GM19193 (cell line): ENCODE results near the gene CHST3.

ENCODE experiments used
- POLR2A ChIP-seq: IDR thresholded peaks from 4 replicates; pipeline ENCODE4 v1.6.1; 2011; ENCODE audit not compliant: insufficient read depth, insufficient read length; ENCODE audit errors: extremely low read depth

The CHST3 gene

DNA sequence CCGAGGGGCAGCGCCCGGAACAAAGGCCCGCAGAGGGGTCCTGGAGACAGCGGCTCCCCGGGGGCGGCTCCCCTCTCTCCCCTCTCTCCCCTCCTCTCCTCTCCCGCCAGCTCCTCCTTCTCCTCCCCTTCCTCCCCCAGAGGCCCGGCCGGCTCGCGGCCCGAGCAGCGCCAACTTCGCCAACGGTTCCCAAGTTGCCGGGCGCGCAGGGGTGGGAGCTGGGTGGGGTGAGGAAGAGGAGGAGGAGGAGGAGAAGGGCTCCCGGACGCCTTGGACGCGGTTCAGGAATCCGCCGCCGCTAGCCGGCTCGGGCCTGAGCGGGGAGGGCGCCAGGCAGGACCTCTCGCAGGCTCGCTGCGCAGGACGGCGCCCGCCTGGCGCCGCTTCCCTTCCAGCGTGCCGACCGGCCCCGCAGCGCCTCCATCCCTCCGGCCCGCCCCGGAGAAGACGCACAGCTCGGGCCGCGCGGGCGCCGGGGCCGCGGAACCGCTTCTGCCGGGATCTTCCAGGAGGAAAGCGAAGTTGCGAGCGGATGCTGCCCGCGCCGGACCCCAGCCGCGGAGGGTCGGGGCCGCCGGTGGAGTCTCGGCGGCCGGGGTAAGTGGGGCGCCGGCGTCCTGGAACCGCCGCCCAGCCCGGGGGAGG, at the start of gene CHST3:
Gene CHST3, plus strand, starts transcription at position 298 of the 645 bp plus-strand sequence. CDS start 41,448 bp downstream, outside the sequence.
- TF ChIP-seq POLR2A = no peak

GRCh38 chr10:71916827-71917226, 47.4 kb upstream of the CHST3 start:
- TF ChIP-seq POLR2A = no peak

DNA sequence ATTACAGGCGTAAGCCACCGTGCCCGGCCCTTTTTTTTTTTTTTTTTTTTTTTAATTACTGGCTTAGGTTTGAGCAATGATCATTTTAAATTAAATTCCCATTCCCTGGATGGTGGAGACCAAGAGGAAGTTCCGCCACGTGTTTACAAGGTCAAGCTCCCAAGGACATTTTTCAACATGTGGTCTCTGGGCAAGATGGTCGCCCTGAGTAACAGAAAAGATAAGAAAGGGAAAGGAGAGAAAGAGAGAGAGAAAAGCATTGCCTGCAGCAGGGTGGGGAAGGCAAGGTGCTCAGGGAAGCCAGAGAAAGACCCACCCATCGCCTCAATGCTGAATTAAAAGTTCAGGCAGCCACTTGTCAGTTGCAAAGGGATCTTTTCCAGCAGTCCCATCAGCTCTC, 45.2 kb upstream of the CHST3 start:
- no peak for TF ChIP-seq POLR2A

DNA sequence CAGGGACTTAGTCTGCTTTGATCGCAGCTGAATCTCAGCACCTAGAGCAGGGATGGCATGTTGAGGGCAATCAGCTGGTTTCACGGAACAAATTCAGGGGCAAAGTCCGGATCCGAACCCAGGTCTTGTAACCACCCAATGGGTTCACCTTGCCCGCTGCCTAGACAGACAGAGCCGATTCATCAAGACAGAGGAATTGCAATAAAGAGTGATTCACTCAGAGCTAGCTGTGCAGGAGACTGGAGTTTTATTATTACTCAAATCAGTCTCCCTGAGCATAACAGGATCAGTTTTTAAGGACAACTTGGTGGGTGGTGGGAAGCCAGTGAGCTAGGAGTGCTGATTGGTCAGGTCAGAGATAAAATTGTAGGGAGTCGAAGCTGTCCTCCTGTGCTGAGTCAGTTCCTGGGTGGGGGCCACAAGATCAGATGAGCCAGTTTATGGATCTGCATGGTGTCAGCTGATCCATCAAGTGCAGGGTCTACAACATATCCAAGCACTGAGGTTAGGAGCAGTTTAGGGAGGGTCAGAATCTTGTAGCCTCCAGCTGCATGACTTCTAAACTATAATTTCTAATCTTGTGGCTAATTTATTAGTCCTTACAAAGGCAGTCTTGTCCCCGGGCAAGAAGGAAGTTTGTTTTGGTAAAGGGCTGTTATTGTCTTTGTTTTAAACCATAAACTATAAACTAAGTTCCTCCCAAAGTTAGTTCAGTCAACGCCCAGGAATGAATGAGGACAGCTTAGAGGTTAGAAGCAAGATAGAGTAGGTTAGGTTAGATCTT, 43.5 kb upstream of the CHST3 start:
- TF ChIP-seq POLR2A = no peak

DNA sequence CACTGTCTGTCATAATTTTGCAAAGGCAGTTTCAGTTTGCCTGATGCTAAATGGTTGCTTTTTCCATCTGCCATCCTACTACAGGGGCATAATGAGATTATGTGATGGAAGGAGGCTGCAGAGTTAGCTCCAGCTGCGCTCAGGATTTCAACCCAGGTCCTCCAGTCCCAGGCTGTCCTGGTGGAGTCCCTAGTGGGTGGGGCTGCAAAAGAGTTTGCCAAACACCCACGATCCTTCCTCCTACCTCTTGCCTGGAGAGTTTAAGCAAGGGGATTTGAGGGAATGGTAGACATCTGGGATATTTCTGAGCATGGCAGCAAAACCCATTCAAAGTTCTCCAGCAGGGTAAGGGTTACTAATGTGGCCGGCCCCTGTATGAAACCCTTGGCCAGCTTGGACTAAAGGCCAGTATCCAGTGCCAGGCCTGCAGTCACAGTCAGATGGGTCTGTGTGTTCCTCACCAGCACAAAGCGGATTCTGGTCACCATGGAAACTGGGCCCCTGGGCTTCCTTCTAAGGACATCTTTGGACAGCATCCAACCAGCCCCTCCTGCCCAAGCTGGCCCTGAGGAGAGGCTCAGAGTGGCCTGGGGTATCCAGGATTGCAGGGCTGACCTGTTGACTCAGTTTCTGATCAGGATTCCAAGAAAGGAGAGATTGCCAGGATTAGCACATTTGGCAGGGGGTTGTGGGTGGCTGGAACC, 42.7 kb upstream of the CHST3 start:
- TF ChIP-seq POLR2A = no peak

DNA sequence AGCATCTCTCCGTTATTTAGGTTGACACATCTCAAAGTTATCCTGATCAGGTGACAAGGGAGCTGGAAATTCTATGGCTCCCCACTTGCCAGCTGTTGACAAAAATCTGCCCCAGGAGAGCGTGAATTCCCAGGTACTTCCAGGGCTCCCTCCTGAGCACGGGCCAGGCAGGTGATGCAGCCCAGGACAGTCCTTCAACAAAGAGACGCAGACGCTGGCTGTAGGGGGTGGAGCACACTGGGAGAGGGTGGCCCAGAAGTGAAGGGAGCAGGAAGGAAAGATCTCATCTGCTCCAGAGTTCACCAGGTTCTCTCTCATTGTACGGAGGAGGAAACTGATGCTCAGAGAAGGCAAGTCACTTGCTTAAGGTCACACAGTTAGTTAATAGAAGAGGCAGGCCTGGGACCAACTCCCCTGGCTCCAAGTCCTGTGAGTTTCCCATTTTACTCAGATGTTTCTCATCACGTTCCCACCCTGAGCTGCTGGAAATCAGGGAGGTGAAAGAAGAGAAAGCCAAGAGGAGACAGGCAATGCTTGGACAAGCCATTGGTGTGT, 41.0 kb upstream of the CHST3 start:
- TF ChIP-seq POLR2A = no peak

DNA sequence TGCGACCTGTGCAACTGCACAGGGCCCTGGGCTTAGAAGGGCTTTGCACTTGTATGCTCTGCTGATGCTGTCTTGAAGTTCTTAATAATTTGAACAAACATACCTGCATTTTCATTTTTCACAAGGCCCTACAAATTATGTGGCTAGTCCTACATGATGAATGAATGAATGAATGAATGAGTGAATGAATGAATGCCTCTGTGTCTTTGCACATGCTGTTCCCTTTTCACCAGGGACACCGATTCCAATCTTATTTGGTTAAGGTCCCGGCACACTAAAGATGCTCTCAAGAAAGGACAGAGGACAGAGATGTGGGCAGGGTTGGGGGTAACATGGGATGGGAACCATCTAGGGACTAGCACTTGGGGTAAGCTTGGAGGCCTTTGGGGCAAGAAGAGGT, 39.4 kb upstream of the CHST3 start:
- TF ChIP-seq POLR2A = no peak

DNA sequence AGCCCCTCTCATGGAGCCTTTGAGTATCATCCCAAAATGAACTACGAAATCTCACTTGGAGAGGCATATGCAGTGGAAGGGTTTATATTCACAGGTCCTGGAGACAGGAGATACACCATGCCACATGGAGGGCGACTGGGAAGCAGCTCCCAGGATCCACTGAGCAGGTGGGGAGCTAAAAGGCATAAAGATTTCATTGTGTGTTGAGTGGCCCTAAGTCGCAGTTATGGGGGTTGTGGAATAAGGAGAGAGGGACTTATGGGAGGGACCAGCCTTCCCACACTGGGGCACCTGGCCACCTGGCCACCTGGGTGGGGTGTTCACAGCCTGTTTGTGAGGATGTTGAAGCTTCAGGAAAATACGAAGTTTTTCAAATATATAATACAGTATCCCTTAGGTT, 37.0 kb upstream of the CHST3 start:
- no peak for TF ChIP-seq POLR2A

DNA sequence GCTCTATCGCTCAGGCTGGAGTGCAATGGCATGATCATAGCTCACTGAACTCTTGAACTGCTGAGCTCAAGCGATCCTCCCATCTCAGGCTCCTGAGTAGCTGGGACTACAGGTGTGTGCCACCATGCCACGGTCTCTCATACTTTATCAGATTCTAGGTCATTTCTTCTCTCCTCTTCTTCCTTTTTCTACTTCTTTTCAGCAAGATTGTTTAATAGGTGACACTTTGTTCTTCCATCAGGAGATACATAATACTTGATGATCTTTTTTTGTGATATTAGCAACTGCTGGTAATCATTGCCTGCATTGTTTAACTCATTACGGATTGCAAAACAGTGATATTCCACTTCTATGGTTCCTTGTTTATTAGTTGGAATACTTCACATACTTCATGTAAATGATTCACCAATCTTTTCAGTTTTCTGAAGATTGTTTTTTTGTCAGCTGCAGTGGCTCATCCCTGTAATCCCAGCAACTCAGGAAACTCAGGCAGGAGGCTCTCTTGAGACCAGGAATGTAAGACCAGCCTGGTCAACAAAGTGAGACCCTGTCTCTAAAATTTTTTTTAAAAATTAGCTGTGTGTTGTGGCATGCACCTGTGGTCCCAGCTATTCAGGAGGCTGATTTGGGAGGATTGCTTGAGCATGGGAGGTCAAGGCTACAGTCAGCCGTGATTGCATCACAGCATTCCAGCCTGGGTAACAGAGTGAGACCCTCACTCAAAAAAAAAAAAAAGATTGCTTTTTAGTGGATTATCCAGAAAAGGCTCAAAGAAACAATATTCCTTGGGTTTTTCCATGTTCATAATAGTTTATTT, 36.2 kb upstream of the CHST3 start:
- no peak for TF ChIP-seq POLR2A

DNA sequence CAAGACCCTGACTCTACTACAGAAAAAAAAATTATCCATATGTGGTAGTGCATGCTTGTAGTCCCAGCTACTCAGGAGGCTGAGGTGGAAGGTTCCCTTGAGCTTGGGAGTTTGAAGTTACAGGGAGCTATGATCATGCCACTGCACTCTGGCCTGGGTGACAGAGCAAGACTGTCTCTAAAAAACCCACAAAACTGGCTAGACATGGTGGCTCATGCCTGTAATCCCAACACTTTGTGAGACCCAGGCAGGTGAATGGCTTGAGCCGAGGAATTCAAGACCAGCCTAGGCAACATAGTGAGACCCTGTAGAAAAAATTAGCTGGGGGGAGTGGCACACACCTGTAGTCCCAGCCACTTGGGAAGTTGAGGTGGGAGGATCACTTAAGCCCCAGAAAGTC, 32.9 kb upstream of the CHST3 start:
- TF ChIP-seq POLR2A = no peak

DNA sequence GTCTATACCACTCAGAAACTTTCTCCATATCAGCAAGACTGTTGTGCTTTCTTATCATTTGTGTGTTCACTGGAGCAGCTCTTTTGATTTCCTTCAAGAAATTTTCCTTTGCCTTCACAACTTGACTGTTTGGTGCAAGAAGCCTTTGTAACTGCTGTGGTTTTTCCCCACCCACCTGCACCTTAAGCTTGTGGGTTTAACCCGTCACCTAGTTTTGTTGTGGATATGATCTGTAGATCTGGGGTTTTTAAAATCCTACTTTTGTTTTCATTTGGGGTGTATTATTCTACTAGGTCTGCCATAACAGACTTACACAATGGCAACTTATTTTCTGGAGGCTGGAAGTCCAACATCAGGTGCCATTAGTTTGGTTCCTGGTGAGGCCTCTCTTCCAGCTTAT, 30.5 kb upstream of the CHST3 start:
- TF ChIP-seq POLR2A = no peak

- TF ChIP-seq POLR2A = no peak
These were observed 26.0 kb upstream of the CHST3 start for GRCh38 chr10:71938211-71938610.

DNA sequence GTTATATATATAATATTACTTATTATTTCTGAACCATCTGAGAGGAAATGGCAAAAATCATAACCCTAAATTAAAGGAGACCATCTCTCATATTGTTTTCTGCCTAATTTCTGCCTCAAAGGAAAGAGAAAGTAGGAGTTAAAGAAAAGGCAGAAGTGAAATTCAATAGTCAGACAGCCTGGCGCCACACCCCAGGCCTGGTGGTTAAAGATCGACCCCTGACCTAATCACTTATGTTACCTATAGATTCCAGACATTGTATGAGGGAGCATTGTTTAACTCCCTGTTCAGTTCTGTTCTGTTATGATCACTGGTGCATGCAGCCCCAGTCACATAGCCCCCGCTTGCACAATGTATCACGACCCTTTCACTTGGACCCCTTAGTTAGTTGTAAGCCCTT, 24.9 kb upstream of the CHST3 start:
- TF ChIP-seq POLR2A = no peak

DNA sequence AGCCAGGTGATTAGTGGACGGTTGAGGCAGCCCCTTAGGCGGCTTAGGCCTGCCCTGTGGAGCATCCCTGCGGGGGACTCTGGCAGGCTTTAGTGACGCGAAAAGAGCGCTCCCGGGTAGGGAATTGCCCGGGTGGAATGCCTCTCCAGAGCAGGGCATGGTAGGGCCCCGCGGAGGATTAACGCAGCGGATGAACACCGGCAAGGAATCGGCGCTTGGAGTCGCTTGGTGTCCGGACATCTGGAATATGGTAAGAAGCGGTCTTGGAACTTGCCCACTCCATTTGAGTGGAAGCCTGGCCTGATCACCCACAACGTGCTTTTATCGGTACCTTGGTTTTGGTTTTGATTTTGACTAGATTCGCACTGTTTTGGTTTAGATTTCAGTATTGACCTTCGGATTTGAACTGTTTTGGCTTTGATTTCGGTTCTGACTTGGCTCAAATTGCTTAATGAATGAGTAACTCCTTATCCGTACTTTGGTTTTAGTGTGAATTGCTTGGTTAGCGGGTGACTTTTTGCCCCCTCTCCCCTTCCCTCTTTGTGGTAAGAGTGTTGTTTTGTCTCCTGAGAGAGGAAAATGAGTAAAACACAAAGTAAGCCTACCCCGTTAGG, 24.2 kb upstream of the CHST3 start:
- no peak for TF ChIP-seq POLR2A
